Astrocyte (in vitro differentiated cells and primary cell): ENCODE data around the gene CEBPG. TPM values are rescaled to one million over a fixed set of nuclear protein-coding genes. Genes with fewer than 3 reads are reported as not detected.

Source experiments
- DNase-seq: peaks from one replicate; pipeline ENCODE4 v3.0.0-alpha.2; 2010; ENCODE audit warnings: low read depth
- FAIRE-seq: peaks from 2 replicates; lab custom pipeline; 2011; peaks lifted over from hg19 to GRCh38; lab: Jason Lieb, UNC
- H2AFZ ChIP-seq: 2 replicates; pipeline ENCODE4 v1.6.0; 2012; ENCODE audit warnings: low read depth, low read length, inconsistent platforms
- H3K27ac ChIP-seq: 2 replicates; pipeline ENCODE4 v1.5.1; 2011; ENCODE audit warnings: low read depth, low read length, inconsistent platforms
- H3K27me3 ChIP-seq: 2 replicates; pipeline ENCODE4 v1.6.0; 2011; ENCODE audit warnings: low read length, inconsistent platforms; ENCODE audit not compliant: insufficient read depth
- H3K36me3 ChIP-seq: 2 replicates; pipeline ENCODE4 v1.5.1; 2011; ENCODE audit warnings: low read length, inconsistent platforms; ENCODE audit not compliant: insufficient read depth
- H3K4me1 ChIP-seq: 2 replicates; pipeline ENCODE4 v1.5.1; 2011; ENCODE audit warnings: low read length, inconsistent platforms; ENCODE audit not compliant: insufficient read depth
- H3K4me2 ChIP-seq: 2 replicates; pipeline ENCODE4 v1.6.0; 2012; ENCODE audit warnings: low read length, inconsistent platforms
- H3K4me3 ChIP-seq: 2 replicates; pipeline ENCODE4 v1.5.1; 2011; ENCODE audit warnings: low read depth, mild to moderate bottlenecking, low read length, inconsistent platforms; ENCODE audit not compliant: insufficient read depth
- H3K79me2 ChIP-seq: 2 replicates; pipeline ENCODE4 v1.6.0; 2012; ENCODE audit warnings: mild to moderate bottlenecking, low read length, inconsistent platforms; ENCODE audit not compliant: insufficient read depth
- H3K9ac ChIP-seq: 2 replicates; pipeline ENCODE4 v1.6.0; 2012; ENCODE audit warnings: mild to moderate bottlenecking, low read length, inconsistent platforms
- H3K9me3 ChIP-seq: 2 replicates; pipeline ENCODE4 v1.5.1; 2012; ENCODE audit warnings: low read depth, mild to moderate bottlenecking, low read length, inconsistent platforms; ENCODE audit not compliant: insufficient read depth
- H4K20me1 ChIP-seq: 2 replicates; pipeline ENCODE4 v1.6.0; 2012; ENCODE audit warnings: low read length, inconsistent platforms; ENCODE audit not compliant: insufficient read depth
- H3K27ac Mint-ChIP-seq: one replicate; pipeline ENCODE4 v1.8.0; 2021; ENCODE audit warnings: mild to moderate bottlenecking, mixed read lengths; ENCODE audit not compliant: unreplicated experiment
- H3K27me3 Mint-ChIP-seq: one replicate; pipeline ENCODE4 v1.8.0; 2021; ENCODE audit warnings: low read depth, mixed read lengths; ENCODE audit not compliant: unreplicated experiment
- H3K36me3 Mint-ChIP-seq: one replicate; pipeline ENCODE4 v1.8.0; 2021; ENCODE audit warnings: low read depth, mixed read lengths; ENCODE audit not compliant: unreplicated experiment
- H3K4me1 Mint-ChIP-seq: one replicate; pipeline ENCODE4 v1.8.0; 2021; ENCODE audit warnings: low read depth, mixed read lengths; ENCODE audit not compliant: unreplicated experiment
- H3K4me3 Mint-ChIP-seq: one replicate; pipeline ENCODE4 v1.8.0; 2021; ENCODE audit warnings: mild to moderate bottlenecking, moderate library complexity, mixed read lengths; ENCODE audit not compliant: unreplicated experiment
- H3K9me3 Mint-ChIP-seq: one replicate; pipeline ENCODE4 v1.8.0; 2021; ENCODE audit warnings: mild to moderate bottlenecking, mixed read lengths; ENCODE audit not compliant: unreplicated experiment
- CTCF ChIP-seq: IDR thresholded peaks from 2 replicates; pipeline ENCODE4 v1.5.1; 2011; ENCODE audit warnings: low read depth, mild to moderate bottlenecking, inconsistent platforms, low read length, moderate library complexity; ENCODE audit not compliant: insufficient read depth
- EZH2 ChIP-seq: IDR thresholded peaks from 2 replicates; pipeline ENCODE4 v1.6.1; 2012; ENCODE audit warnings: mild to moderate bottlenecking, low read length, inconsistent platforms; ENCODE audit not compliant: insufficient read depth
- total RNA-seq: library from RNA; stranded (reverse); gene quantifications from 2 replicates; pipeline ENCODE4 v1.2.1, GENCODE V29; 2021

Gene CEBPG
- total RNA-seq, 1 donor from 2014 or later = 31.7 TPM

GRCh38 chr19:33381101-33381500 is 7.6 kb downstream of the CEBPG start:
- no peak overlapping the region for H3K4me2 ChIP-seq
- FAIRE-seq = no peak
- no peaks in the 10 kb centered on the region for H3K9me3 ChIP-seq
- DNase-seq = no peak
- H3K4me3 Mint-ChIP-seq = no peak overlapping the region
- peaks cover 12% of the 10 kb centered on the region for H3K36me3 Mint-ChIP-seq
- H3K9me3 Mint-ChIP-seq = no peaks in the 10 kb centered on the region
- peaks cover 7% of the 10 kb centered on the region for H3K4me1 ChIP-seq
- TF ChIP-seq EZH2 = no peak
- no peak for TF ChIP-seq CTCF
- H3K4me1 Mint-ChIP-seq = peaks cover 19% of the 10 kb centered on the region
- H3K27ac ChIP-seq = no peak overlapping the region
- no peaks in the 10 kb centered on the region for H3K27me3 Mint-ChIP-seq
- H4K20me1 ChIP-seq = peaks cover 97% of the 10 kb centered on the region
- no peaks in the 10 kb centered on the region for H3K36me3 ChIP-seq
- H3K27ac Mint-ChIP-seq = no peak overlapping the region
- no peak overlapping the region for H2AFZ ChIP-seq
- no peaks in the 10 kb centered on the region for H3K27me3 ChIP-seq
- peaks cover 97% of the 10 kb centered on the region for H3K79me2 ChIP-seq
- no peak overlapping the region for H3K4me3 ChIP-seq
- no peak overlapping the region for H3K9ac ChIP-seq

- no peaks in the 10 kb centered on the region for H3K9me3 Mint-ChIP-seq
- Histone ChIP-seq H3K4me3 (no peak overlapping the region), H4K20me1 (peaks cover 97% of the 10 kb centered on the region), H3K27me3 (no peaks in the 10 kb centered on the region), H3K4me1 (no peaks in the 10 kb centered on the region), H3K36me3 (no peaks in the 10 kb centered on the region), H2AFZ (no peak overlapping the region), H3K9ac (no peak overlapping the region), H3K27ac (no peak overlapping the region), H3K9me3 (no peaks in the 10 kb centered on the region), H3K79me2 (peaks cover 97% of the 10 kb centered on the region), H3K4me2 (no peak overlapping the region)
- no peak overlapping the region for H3K4me3 Mint-ChIP-seq
- H3K27me3 Mint-ChIP-seq = no peaks in the 10 kb centered on the region
- no peak for DNase-seq
- H3K36me3 Mint-ChIP-seq = peaks cover 12% of the 10 kb centered on the region
- no peak for TF ChIP-seq CTCF
- TF ChIP-seq EZH2 = no peak
- no peak for FAIRE-seq
- no peak overlapping the region for H3K27ac Mint-ChIP-seq
- H3K4me1 Mint-ChIP-seq = peaks cover 10% of the 10 kb centered on the region
These were observed 8.5 kb downstream of the CEBPG start for GRCh38 chr19:33382006-33382405.

GRCh38 chr19:33382982-33383381 is 9.5 kb downstream of the CEBPG start:
- no peaks in the 10 kb centered on the region for H3K4me1 ChIP-seq
- H3K36me3 ChIP-seq = no peaks in the 10 kb centered on the region
- H3K4me2 ChIP-seq = no peak overlapping the region
- TF ChIP-seq CTCF (no peak), EZH2 (no peak)
- peaks cover 87% of the 10 kb centered on the region for H3K79me2 ChIP-seq
- no peak overlapping the region for H3K27ac ChIP-seq
- H3K4me3 ChIP-seq = no peak overlapping the region
- H3K27me3 ChIP-seq = no peaks in the 10 kb centered on the region
- no peak overlapping the region for H3K9ac ChIP-seq
- peaks cover 97% of the 10 kb centered on the region for H4K20me1 ChIP-seq
- DNase-seq = no peak
- no peak overlapping the region for H3K4me3 Mint-ChIP-seq
- no peak for FAIRE-seq
- no peak overlapping the region for H3K27ac Mint-ChIP-seq
- H3K9me3 ChIP-seq = no peaks in the 10 kb centered on the region
- H3K9me3 Mint-ChIP-seq = no peaks in the 10 kb centered on the region
- no peaks in the 10 kb centered on the region for H3K27me3 Mint-ChIP-seq
- peaks cover 12% of the 10 kb centered on the region for H3K36me3 Mint-ChIP-seq
- peaks cover 2% of the 10 kb centered on the region for H3K4me1 Mint-ChIP-seq
- no peak overlapping the region for H2AFZ ChIP-seq
